A549 (cell line): ENCODE measurements around the gene NFIA. TPM values are rescaled to one million over a fixed set of nuclear protein-coding genes. Genes with fewer than 3 reads are reported as not detected.
A peak's percentile ranks its signal among the peaks of the same experiment; 100 is the strongest.

Experiments used
- ATAC-seq, 2 experiments: fragments of 200-7000 bp in 1 of 2; fragments of >200 bp in 1 of 2; cut with Nextera tagmentation in 1 of 2; cut with Tn5 transposase in 1 of 2; 3 replicates each; pipeline versions ENCODE4 v1.8.0 to v1.9.1; 2018 to 2020; ENCODE audit warnings: mild to moderate bottlenecking in 1 of 2, moderate library complexity in 1 of 2
- CTCF ChIA-PET: fragments of 300-600 bp; sonication (Branson Sonifier 250); formaldehyde crosslinking; extraction: SDS; loops from one replicate; lab custom pipeline; 2021; ENCODE audit warnings: antibody characterized with exemption, inconsistent platforms; lab: Yijun Ruan, JAX
- POLR2A ChIA-PET: fragments of 350-600 bp; formaldehyde crosslinking; extraction: SDS; loops from one replicate; lab custom pipeline; 2021; ENCODE audit warnings: antibody characterized with exemption, inconsistent platforms; lab: Yijun Ruan, JAX
- DNase-seq, 2 experiments: peaks; one replicate each; pipeline versions ENCODE4 v3.0.0 to v3.0.0-alpha.2; 2011 to 2016; ENCODE audit warnings: low read depth in 1 of 2, low spot score in 1 of 2
- FAIRE-seq: peaks from 2 replicates; lab custom pipeline; 2011; peaks lifted over from hg19 to GRCh38; lab: Jason Lieb, UNC
- H3K27ac ChIP-seq, 2 experiments: fragments of >200 bp; sonication (Bioruptor Twin); formaldehyde crosslinking; 3 replicates each; pipeline ENCODE4 v1.5.1; 2016 to 2017
- H3K4me1 ChIP-seq: fragments of >200 bp; sonication (Bioruptor Twin); formaldehyde crosslinking; 3 replicates; pipeline ENCODE4 v1.6.1; 2016
- H3K4me2 ChIP-seq: fragments of >200 bp; sonication (Bioruptor Twin); formaldehyde crosslinking; 3 replicates; pipeline ENCODE4 v1.6.1; 2016
- H3K4me3 ChIP-seq: fragments of >200 bp; sonication (Bioruptor Twin); formaldehyde crosslinking; 3 replicates; pipeline ENCODE4 v1.5.1; 2016
- H3K9me3 ChIP-seq: fragments of >200 bp; sonication (Bioruptor Twin); formaldehyde crosslinking; 3 replicates; pipeline ENCODE4 v1.6.1; 2016
- BHLHE40 ChIP-seq: IDR thresholded peaks from 2 replicates; pipeline ENCODE4 v1.6.1; 2012; ENCODE audit warnings: low read depth, low read length, inconsistent platforms
- CBX2 ChIP-seq: fragments of 200-600 bp; sonication (generic); IDR thresholded peaks from 2 replicates; pipeline ENCODE4 v1.6.1; 2016; ENCODE audit warnings: low read depth, mild to moderate bottlenecking, borderline replicate concordance
- CEBPB ChIP-seq, 2 experiments: fragments of >200 bp in 1 of 2; sonication (Bioruptor Twin) in 1 of 2; formaldehyde crosslinking in 1 of 2; IDR thresholded peaks; 2 replicates each; pipeline ENCODE4 v1.6.1; 2012 to 2016
- CHD4 ChIP-seq: fragments of 200-600 bp; sonication (generic); IDR thresholded peaks from 2 replicates; pipeline ENCODE4 v1.6.1; 2016; ENCODE audit warnings: antibody characterized with exemption, mild to moderate bottlenecking, borderline replicate concordance
- EP300 ChIP-seq, 2 experiments: fragments of >200 bp; sonication (Bioruptor Twin); formaldehyde crosslinking; IDR thresholded peaks; 2 replicates in 1 of 2; 3 replicates in 1 of 2; pipeline ENCODE4 v1.6.1; 2016 to 2017
- FOSB ChIP-seq: fragments of 250-450 bp; sonication (Bioruptor Pico); IDR thresholded peaks from 2 replicates; pipeline ENCODE4 v1.5.0; 2020; ENCODE audit warnings: mild to moderate bottlenecking, moderate library complexity
- FOSL2 ChIP-seq, 2 experiments: fragments of 450-650 bp in 1 of 2; fragments of >200 bp in 1 of 2; sonication (Bioruptor Twin) in 1 of 2; formaldehyde crosslinking; IDR thresholded peaks; 2 replicates each; pipeline versions ENCODE4 v1.5.0 to v1.6.1; 2016 to 2020; ENCODE audit warnings: mild to moderate bottlenecking in 1 of 2, moderate library complexity in 1 of 2
- FOXS1 ChIP-seq: fragments of 250-450 bp; sonication (Bioruptor Pico); IDR thresholded peaks from 2 replicates; pipeline ENCODE4 v1.5.0; 2020; ENCODE audit warnings: mild to moderate bottlenecking, moderate library complexity
- HDAC2 ChIP-seq: fragments of 200-600 bp; sonication (generic); IDR thresholded peaks from 2 replicates; pipeline ENCODE4 v1.6.1; 2016
- HEYL ChIP-seq: fragments of 250-450 bp; sonication (Bioruptor Pico); IDR thresholded peaks from 2 replicates; pipeline ENCODE4 v1.8.0; 2021; ENCODE audit warnings: mild to moderate bottlenecking, moderate library complexity
- HOXB5 ChIP-seq: fragments of 250-450 bp; sonication (Bioruptor Pico); IDR thresholded peaks from 2 replicates; pipeline ENCODE4 v1.5.0; 2020; ENCODE audit warnings: mild to moderate bottlenecking, moderate library complexity
- MAFK ChIP-seq: fragments of 450-650 bp; IDR thresholded peaks from 2 replicates; pipeline ENCODE4 v1.6.1; 2014; ENCODE audit not compliant: partially characterized antibody
- MAZ ChIP-seq: fragments of 150-350 bp; IDR thresholded peaks from 2 replicates; pipeline ENCODE4 v1.6.1; 2014; ENCODE audit warnings: antibody characterized with exemption, low read depth, low read length, borderline replicate concordance
- MYC ChIP-seq: IDR thresholded peaks from 2 replicates; pipeline ENCODE4 v1.6.1; 2012; ENCODE audit warnings: mild to moderate bottlenecking, inconsistent platforms, low read length, improper control_type of control experiment, borderline replicate concordance
- NPAS2 ChIP-seq: fragments of 250-450 bp; sonication (Bioruptor Pico); IDR thresholded peaks from 2 replicates; pipeline ENCODE4 v1.8.0; 2022; ENCODE audit warnings: mild to moderate bottlenecking, moderate library complexity, borderline replicate concordance
- POLR2A ChIP-seq: IDR thresholded peaks from 2 replicates; pipeline ENCODE4 v1.6.1; 2012; ENCODE audit warnings: mild to moderate bottlenecking, low read length
- RAD21 ChIP-seq, 2 experiments: fragments of >200 bp in 1 of 2; sonication (Bioruptor Twin) in 1 of 2; formaldehyde crosslinking in 1 of 2; IDR thresholded peaks in 1 of 2; conservative IDR thresholded peaks in 1 of 2; 2 replicates in 1 of 2; 3 replicates in 1 of 2; pipeline ENCODE4 v1.6.1; 2012 to 2018; ENCODE audit warnings: inconsistent platforms in 1 of 2
- RARB ChIP-seq: fragments of 250-450 bp; sonication (Bioruptor Pico); IDR thresholded peaks from 2 replicates; pipeline ENCODE4 v1.8.0; 2021; ENCODE audit warnings: mild to moderate bottlenecking, moderate library complexity
- RNF2 ChIP-seq: fragments of 200-600 bp; sonication (generic); IDR thresholded peaks from 2 replicates; pipeline ENCODE4 v1.6.1; 2016; ENCODE audit warnings: low read depth, mild to moderate bottlenecking, antibody characterized with exemption, moderate library complexity, borderline replicate concordance
- SREBF2 ChIP-seq: fragments of 450-650 bp; IDR thresholded peaks from 2 replicates; pipeline ENCODE4 v1.6.1; 2014; ENCODE audit warnings: mild to moderate bottlenecking, moderate library complexity
- TFCP2L1 ChIP-seq: fragments of 250-450 bp; sonication (Bioruptor Pico); IDR thresholded peaks from 2 replicates; pipeline ENCODE4 v1.5.0; 2021; ENCODE audit warnings: mild to moderate bottlenecking
- TP53 ChIP-seq: fragments of 250-450 bp; sonication (Bioruptor Pico); IDR thresholded peaks from 2 replicates; pipeline ENCODE4 v1.5.0; 2021; ENCODE audit warnings: mild to moderate bottlenecking, moderate library complexity
- ZC3H11A ChIP-seq: fragments of 450-650 bp; IDR thresholded peaks from 2 replicates; pipeline ENCODE4 v1.6.1; 2014; ENCODE audit warnings: antibody characterized with exemption, mild to moderate bottlenecking
- ZFP36 ChIP-seq: fragments of 450-650 bp; IDR thresholded peaks from 2 replicates; pipeline ENCODE4 v1.6.1; 2014; ENCODE audit warnings: borderline replicate concordance; ENCODE audit not compliant: partially characterized antibody
- ZSCAN20 ChIP-seq: fragments of 250-450 bp; sonication (Bioruptor Pico); IDR thresholded peaks from 2 replicates; pipeline ENCODE4 v1.8.0; 2022; ENCODE audit warnings: mild to moderate bottlenecking, moderate library complexity
- WGBS: methylation state at CpG from one replicate; pipeline ENCODE4 v1.1.6; 2017; ENCODE audit errors: missing lambda C conversion rate; 5-methylcytosine and 5-hydroxymethylcytosine counted together
- polyA plus RNA-seq, 4 experiments: library from polyadenylated mRNA; depleted of rRNA in 3 of 4; stranded (reverse); fragments of >200 nt; fragmentation: RNase III in 1 of 4; extraction: RNeasy Plus Mini Kit Qiagen cat#74134 plus additional on column Dnase treatment in 1 of 4; gene quantifications; 2 replicates in 3 of 4; 3 replicates in 1 of 4; pipeline ENCODE4 v1.2.3, GENCODE V29; 2011 to 2017
- TF ChIP-seq, protein P1 (sequence below): fragments of >200 bp; sonication (Bioruptor Twin); formaldehyde crosslinking; IDR thresholded peaks from 2 replicates; pipeline ENCODE4 v1.6.1; 2016
- TF ChIP-seq, protein P2 (sequence below): fragments of >200 bp; sonication (Bioruptor Twin); formaldehyde crosslinking; IDR thresholded peaks from 3 replicates; pipeline ENCODE4 v1.6.1; 2016
- TF ChIP-seq, protein P3 (sequence below): fragments of 250-450 bp; sonication (Bioruptor Pico); IDR thresholded peaks from 2 replicates; pipeline ENCODE4 v1.5.0; 2020; ENCODE audit warnings: low read depth, mild to moderate bottlenecking, moderate library complexity

NFIA gene
- polyA plus RNA-seq, 2 of the 4 experiments (the other 2 are of a cell fraction), result 6.5 to 25.8 TPM

DNA sequence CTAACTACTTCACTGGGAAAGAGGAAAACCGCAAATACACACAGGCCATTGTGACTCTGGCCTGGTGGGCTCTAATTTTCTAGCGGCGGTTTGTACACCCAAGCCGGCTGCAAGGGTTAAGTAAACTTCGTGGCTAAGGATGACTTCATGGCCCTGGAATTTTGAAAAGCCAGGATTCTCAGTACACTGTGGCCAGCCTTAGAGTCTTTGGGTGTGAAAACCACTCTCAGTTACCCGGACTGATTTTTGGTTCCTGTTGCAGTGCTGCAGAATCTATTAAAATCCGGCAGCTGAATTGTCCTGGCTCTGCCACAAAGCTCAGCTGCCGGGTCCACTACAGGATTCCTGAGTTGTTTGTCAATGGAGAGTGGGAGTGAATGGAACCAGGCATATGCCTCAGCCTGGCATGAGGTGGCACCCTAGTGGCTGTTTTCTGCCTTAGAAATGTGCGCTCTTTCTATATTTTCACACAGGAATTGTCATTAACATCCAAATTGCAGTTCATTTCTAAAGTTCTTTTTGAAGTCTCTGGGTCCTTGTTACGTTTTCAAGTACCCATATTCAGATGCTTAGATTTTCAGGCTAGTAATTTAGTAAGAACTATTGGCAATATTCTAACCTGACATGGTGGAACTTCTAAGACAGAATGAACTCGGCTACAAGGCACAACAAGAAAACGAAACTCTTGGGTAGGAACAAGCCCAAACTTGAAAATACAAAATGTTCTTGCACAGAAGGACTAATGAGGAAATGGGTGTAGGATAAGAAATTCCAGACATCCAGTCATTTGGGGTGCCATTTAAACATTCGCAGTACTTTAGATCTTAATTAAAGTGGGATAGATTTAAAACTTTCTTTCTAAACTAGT is 255.9 kb downstream of the NFIA start (continued):
- TF ChIP-seq NPAS2 (no peak), CEBPB (IDR thresholded peaks at IDR 0.05) (no peak), TFCP2L1 (no peak), RAD21 (conservative IDR thresholded peaks at IDR 0.05 in 1 of 2, IDR thresholded peaks at IDR 0.05 in 1 of 2) (peak; percentile 81 to 83), ZC3H11A (no peak), TP53 (CRISPR knock-in tag) (no peak), FOXS1 (no peak), CBX2 (no peak), BHLHE40 (no peak), EP300 (IDR thresholded peaks at IDR 0.05) (no peak), SREBF2 (no peak), FOSL2 (IDR thresholded peaks at IDR 0.05) (0 out of 2 replicates have a peak, but pooled peaks have one; percentile 21), FOSL2 (CRISPR knock-in tag; IDR thresholded peaks at IDR 0.05) (peak; percentile 63), ZFP36 (no peak), MYC (no peak), MAZ (no peak), RNF2 (no peak)
- TF ChIP-seq, protein P1, sequence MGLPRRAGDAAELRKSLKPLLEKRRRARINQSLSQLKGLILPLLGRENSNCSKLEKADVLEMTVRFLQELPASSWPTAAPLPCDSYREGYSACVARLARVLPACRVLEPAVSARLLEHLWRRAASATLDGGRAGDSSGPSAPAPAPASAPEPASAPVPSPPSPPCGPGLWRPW, result no peak

DNA sequence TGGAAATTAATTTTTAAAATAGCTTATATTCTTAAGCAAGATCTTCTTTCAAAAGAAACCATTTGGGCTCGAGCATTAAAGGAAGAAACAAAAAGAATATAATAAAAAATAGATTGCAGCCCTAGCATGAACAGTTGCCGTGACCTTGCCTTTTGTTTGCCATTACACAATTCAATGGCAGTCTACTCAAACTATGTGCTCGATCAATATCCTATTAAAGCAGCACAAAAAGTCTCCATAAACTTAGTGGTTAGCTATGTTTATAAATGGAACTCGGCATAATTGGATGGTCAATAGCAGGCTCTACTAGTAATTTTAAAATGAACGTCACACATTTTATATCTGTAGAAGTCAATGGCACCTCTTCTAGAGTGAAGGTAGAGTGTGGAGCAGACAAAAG is 256.5 kb downstream of the NFIA start:
- peak overlapping the region; percentile 81 to 91 for H3K27ac ChIP-seq
- POLR2A ChIA-PET, result no interaction called here
- no peak overlapping the region for H3K4me3 ChIP-seq
- 86% methylated on average over 5 of the region's 5 CpGs for WGBS
- TF ChIP-seq HEYL (CRISPR knock-in tag), result no peak
- no peak for DNase-seq
- H3K9me3 ChIP-seq, result no peaks in the 10 kb centered on the region
- H3K4me1 ChIP-seq, result peaks cover 30% of the 10 kb centered on the region
- H3K4me2 ChIP-seq, result peak overlapping the region; percentile 72
- no peak for ATAC-seq
- CTCF ChIA-PET, result interaction anchor here (0.7 to 4.6 kb wide), 10 partner anchors 10 to 360 kb away, joined by 3 to 32 read pairs (median 5); no protein-coding TSS in a partner anchor
- no peak for FAIRE-seq

DNA sequence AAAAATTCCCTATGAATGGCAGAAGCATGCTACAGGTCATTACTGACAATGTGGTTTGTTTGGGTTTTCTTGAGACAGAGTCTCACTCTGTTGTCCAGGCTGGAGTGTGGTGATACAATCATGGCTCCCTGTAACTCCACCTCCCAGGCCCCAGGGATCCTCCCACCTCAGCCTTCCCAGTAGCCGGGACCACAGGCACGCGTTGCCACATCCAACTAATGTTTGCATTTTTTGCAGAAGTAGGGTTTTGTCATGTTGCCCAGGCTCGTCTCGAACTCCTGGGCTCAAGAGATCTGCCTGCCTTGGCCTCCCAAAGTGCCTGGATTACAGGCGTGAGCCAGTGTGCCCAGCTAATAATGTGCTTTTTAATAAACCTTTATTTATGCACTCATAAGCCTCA is 259.1 kb downstream of the NFIA start:
- FAIRE-seq (no peak), DNase-seq (no peak), ATAC-seq (no peak)
- Histone ChIP-seq H3K4me1 (peaks cover 27% of the 10 kb centered on the region), H3K27ac (no peak overlapping the region), H3K4me2 (no peak overlapping the region), H3K4me3 (no peak overlapping the region), H3K9me3 (no peaks in the 10 kb centered on the region)
- POLR2A ChIA-PET, result interaction anchor here (0.7 kb wide), 1 partner anchor 9 kb away, joined by 3 read pairs; no protein-coding TSS in a partner anchor
- CTCF ChIA-PET, result no interaction called here
- TF ChIP-seq RARB (CRISPR knock-in tag) (no peak), CHD4 (no peak), MYC (no peak), POLR2A (no peak), TP53 (CRISPR knock-in tag) (no peak), ZSCAN20 (CRISPR knock-in tag) (no peak), MAFK (no peak), HOXB5 (no peak), RAD21 (conservative IDR thresholded peaks at IDR 0.05 in 1 of 2, IDR thresholded peaks at IDR 0.05 in 1 of 2) (no peak), HDAC2 (no peak), FOSB (CRISPR knock-in tag) (no peak), RNF2 (no peak)
- TF ChIP-seq, protein P2, sequence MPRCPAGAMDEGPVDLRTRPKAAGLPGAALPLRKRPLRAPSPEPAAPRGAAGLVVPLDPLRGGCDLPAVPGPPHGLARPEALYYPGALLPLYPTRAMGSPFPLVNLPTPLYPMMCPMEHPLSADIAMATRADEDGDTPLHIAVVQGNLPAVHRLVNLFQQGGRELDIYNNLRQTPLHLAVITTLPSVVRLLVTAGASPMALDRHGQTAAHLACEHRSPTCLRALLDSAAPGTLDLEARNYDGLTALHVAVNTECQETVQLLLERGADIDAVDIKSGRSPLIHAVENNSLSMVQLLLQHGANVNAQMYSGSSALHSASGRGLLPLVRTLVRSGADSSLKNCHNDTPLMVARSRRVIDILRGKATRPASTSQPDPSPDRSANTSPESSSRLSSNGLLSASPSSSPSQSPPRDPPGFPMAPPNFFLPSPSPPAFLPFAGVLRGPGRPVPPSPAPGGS, result no peak
- TF ChIP-seq, protein P3, sequence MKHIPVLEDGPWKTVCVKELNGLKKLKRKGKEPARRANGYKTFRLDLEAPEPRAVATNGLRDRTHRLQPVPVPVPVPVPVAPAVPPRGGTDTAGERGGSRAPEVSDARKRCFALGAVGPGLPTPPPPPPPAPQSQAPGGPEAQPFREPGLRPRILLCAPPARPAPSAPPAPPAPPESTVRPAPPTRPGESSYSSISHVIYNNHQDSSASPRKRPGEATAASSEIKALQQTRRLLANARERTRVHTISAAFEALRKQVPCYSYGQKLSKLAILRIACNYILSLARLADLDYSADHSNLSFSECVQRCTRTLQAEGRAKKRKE (CRISPR knock-in tag), result no peak
- 92% methylated on average over 6 of the region's 6 CpGs for WGBS
